Bronchial smooth muscle cell (primary cell): ENCODE data around the gene TIMM21. TPM values are rescaled to one million over a fixed set of nuclear protein-coding genes. Genes with fewer than 3 reads are reported as not detected.

Experiments
- total RNA-seq: library from RNA; depleted of rRNA; stranded (reverse); fragments of >200 nt; gene quantifications from 2 replicates; pipeline ENCODE4 v1.2.1, GENCODE V29; 2014

Gene TIMM21, protein sequence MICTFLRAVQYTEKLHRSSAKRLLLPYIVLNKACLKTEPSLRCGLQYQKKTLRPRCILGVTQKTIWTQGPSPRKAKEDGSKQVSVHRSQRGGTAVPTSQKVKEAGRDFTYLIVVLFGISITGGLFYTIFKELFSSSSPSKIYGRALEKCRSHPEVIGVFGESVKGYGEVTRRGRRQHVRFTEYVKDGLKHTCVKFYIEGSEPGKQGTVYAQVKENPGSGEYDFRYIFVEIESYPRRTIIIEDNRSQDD
- total RNA-seq = 23.2 and 25.6 TPM in 2 replicates

DNA sequence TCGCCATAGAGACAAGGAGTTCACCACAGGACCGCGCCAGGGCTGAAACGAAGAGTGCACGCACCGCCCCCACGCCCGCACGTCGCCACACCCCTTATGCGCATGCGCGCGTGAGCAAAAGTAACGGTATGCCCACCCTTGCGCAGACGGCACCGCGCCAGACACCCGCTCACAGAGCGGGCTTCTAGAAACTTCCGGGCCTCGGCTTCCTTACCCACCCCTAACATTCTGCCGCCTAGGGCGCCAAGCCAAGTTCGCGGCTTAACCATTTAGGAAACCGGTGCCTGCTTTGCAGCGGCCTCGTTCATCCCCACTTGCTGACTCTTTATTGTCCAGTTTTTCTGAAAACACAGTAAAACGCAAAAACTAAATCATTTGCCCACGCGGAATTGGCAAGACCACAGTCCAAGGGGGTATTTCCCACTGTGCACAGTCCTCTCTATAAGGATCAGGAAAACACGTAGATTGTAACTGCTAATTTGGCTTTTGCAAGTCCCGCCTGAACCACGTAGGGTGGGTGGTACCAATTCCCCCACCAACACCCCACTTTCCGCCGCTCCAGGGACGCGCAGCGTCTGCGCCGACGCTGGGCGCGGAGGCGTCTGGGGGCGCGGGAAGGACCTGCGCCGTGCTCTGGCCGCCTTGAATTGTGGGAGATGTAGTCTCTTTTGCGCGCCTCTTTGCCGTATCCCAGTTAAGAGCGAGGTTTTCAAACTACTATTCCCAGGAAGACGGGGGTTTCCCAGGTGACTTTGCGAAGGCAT, at the start of gene TIMM21, which contains the start of gene FBXO15:
TIMM21 (plus strand) TSS at position 745 of the 764 bp plus-strand sequence. CDS start 286 bp downstream, outside the sequence.
FBXO15 (minus strand) TSS at position 56 of the 764 bp plus-strand sequence; CDS start at position 7, 49 bp downstream.

Other genes starting within 250 kb of the TIMM21 start
- 0.79 and 2.1 TPM in 2 replicates for gene FBXO15, start 689 bp upstream of the TIMM21 start, total RNA-seq
- gene CYB5A, start 143.4 kb downstream of the TIMM21 start, total RNA-seq = 57.2 and 85.2 TPM in 2 replicates
- gene C18orf63, start 167.3 kb downstream of the TIMM21 start, total RNA-seq = under 0.01 TPM in 1 of 2 replicates, not detected in the other